Muscle of back (tissue), 11 donors: ENCODE measurements around the gene MFSD12. TPM values are rescaled to one million over a fixed set of nuclear protein-coding genes. Genes with fewer than 3 reads are reported as not detected.

Experiments used
- DNase-seq, 3 donors: peaks; one replicate each; pipeline versions ENCODE4 v3.0.0 to v3.0.0-alpha.2; 2013
- polyA plus RNA-seq, 10 donors: library from polyadenylated mRNA; unstranded; fragments of 120-200 nt; gene quantifications; one replicate each; pipeline ENCODE4 v1.2.1, GENCODE V29; 2013; ENCODE audit not compliant: insufficient read length in 10 of 10

Gene MFSD12
- polyA plus RNA-seq, 10 donors = 21.7 to 34.5 (median 25.9) TPM

GRCh38 chr19:3563709-3564524 is 6.5 kb upstream of the MFSD12 start:
- DNase-seq = no peak

DNA sequence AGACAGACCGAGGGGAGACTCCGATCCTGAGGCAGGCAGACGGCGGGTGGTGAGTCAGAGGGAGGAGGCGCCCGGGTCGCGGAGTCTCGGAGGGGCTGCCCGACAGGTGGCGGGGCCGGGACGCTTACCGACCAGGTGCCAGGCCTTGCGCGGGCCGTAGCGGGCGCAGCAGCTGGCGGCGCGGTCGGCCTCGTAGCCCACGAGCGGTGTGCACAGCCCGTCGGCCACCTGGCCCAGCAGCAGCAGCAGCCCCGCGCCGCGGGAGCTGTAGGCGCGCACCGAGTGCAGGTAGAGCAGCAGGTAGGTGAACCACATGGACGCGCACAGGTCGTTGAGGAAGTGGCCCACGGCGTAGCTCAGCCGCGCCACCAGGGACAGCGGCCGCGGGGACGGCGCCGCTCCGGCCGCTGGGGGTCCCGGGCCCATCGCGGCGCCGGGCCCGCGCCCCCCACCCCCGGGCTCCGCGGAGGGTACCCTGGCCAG is 367 bp downstream of the MFSD12 start:
- DNase-seq = peak in 1 of 3 donors; percentile 32

- DNase-seq = no peak
Measured at GRCh38 chr19:3556423-3556977, 886 bp downstream of the MFSD12 start.

DNA sequence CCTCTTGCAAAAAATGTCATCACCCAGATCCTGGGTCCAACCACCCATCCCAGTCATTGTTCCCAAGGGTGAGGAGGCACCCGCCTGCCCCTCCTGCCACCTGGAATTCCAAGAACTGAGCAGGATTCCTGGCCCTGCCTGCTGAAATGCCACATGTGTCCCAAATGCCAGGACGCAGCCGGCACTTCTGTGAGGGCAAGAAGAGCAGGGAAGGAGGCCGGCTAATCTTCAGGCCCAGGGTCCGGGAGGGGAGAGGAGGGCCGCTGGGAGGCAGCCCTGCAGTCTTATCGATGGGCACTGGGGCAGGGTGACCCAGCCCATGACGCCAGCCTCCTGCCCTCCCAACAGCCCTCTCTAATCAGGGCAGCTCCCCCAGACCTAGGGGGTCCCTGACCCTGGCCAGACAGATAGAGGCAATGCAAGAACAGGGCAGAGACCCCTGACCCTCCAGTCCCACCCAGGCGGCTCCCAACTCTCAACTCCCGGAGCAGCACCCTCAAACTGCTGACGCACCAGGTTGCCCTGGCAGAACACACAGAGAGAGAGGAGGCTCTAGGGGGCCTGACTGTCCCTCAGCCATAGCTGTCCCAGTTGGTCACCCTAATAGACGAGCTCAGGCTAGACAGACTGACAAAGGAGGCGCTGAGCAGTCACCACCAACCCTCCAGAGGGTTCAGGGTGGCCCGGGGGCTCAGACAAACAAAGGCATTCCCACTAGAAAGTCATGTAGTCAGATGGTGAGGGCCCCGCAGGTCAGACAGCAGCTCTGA is 1.5 kb downstream of the MFSD12 start:
- DNase-seq = no peak

GRCh38 chr19:3554254-3555083 is 2.9 kb downstream of the MFSD12 start:
- DNase-seq = peak in 1 of 3 donors; percentile 18

DNA sequence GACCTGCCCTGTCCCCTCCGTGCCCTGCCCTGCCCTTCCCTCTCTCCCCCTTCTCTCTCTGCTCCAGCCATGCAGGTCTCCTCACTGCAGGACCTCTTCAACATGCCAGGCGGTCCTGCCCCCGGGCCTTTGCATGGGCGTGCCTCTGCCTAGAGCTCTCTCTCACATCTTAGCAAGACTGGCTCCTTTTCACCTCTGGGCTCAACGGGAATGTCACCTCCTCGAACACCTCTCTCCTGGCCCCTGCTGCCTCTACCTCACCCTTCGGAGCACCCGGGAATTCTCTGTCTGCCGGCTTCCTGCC is 5.6 kb downstream of the MFSD12 start:
- no peak for DNase-seq

DNA sequence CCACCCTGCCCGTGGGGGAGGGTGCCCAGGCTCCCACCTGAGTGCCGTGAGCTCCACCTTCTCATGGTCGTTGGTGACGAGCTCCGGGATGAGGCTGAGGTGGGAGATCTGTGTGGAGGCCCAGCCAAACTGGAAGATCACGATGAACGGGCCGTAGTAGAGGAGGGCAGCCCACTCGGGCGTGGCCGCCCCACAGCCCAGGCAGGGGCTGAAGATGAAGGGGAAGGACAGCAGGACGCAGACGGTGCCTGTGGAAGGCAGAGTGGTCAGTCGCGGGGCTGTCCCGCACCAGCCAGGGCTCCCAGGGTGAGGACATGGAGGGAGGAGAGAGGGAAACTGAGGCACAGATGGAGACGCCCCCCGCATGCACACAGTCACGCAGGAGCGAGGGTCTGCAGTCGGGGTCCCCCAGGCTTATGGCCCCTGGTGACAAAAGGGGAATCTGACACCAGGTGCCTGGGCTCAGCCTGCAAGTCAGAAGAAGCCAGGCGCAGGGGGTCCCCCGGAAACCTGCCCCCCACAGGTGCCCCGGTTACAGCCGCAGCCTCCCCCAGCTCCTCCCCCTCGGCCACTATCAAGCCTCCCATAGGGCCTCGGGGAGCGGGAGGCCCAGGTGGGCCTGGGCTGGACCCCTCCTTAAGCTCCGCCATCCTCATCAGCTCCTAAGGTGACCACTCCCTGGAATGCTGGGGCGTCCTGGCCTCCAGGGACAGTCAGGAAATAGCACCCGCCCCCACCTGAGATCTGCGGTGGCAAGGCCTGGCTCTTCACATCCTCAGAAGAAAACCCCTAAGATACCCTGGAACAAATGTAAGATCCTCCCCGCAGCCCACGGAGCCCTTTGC is 6.2 kb downstream of the MFSD12 start:
- DNase-seq = no peak

GRCh38 chr19:3549816-3550215 is 7.6 kb downstream of the MFSD12 start:
- DNase-seq = no peak

DNA sequence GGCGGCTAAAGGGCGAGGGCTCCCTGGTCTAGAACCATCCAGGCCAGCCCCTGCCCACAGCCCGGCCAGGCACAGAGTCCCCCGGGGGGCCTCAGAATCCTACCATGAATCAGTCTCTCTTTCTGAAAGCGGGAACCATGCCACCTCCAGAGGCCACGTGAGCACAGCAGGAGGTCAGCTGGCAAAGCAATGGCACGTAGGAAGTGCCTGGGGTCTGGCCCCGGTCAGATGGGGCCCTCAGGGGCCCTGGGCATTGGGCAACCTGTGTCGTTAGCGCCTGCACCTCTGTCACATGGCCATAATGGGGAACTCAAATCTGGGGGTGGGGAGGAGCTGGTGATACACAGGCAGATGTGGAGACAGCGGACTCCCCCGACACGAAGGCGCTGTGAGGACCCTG is 8.8 kb downstream of the MFSD12 start:
- DNase-seq = no peak

- no peak for DNase-seq
Measured at GRCh38 chr19:3547767-3548282, 9.6 kb downstream of the MFSD12 start.

- DNase-seq = no peak
Measured at GRCh38 chr19:3547301-3547731, 10.1 kb downstream of the MFSD12 start.

DNA sequence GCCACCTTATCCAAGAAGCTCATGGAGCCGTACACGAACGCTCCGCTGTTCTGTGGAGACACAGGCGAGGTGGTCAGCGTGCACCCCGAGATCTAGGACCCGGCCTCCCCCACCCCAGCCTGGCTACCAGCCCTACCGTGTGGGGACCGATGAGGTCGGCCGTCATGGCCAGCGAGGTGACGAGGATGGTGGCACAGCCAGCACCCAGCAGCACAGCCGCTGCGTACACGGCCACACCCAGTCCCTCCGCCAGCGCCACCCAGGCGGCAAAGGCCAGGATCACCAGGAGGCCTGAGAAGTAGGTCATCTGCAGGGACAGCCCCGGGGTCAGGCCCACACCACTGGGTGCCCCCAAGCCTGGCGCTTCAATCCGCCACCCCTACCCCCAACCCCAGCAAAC is 11.3 kb downstream of the MFSD12 start:
- DNase-seq = no peak

- no peak for DNase-seq
Measured at GRCh38 chr19:3545669-3546034, 11.7 kb downstream of the MFSD12 start.

DNA sequence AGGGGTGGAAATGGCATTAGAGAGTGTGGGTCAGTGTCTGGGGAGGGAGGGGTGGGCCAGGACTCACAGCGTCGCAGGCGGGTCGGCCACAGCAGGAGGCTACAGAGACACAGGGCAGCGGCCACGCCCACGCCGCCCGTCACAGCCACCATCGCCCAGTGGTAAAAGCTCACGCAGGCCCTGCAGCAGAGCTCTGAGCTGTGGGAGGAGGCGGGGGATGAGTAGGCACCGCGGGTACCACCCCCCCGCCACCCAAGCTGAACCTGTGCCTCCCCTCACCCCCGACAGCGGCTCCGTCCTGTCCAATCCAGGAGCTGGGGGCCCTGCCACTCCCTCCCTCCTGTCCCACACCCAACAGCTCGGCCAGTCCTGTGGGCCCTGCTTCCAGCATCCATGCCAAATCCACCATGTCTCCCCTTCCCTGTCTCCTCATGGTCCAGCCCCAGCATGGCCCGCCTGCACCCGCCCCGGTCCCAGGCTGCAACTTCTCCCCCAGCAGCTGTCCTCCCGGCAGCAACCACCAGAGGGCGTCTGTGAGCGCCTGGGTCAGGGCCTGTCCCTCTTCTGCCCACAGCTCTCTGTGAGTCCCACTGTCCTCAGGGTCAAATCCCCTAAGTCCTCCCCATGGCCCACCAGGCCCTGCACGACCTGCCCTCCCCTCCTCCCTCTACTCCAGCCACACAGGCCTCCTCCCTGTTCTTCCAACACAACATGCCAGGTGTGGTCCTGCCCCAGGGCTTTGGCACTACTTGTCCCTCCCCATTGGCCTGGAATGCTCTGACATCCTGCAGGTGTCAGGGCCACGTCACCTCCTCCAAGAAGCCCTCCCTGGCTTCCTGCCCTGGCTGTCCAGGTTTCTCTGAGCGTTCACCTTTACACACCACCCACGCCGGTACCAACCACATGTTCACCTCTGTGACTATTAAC is 12.4 kb downstream of the MFSD12 start:
- DNase-seq = peak in 2 of 3 donors; percentile 47 to 60

DNA sequence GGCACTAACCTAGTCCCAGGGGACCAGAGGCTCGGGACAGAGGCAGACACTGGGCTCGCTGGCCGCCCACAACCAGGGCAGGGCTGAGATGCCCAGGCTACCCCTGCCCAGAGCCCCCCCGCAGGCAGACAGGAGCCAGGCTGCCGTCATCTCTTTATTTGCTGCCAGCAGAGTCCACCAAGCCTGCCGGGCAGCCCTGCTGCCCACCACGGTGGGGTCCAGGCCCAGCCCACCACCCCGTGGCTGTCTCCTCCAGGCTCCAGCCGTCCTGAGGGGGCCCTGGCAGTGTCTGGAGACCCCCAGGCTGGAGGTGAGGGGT is 13.4 kb downstream of the MFSD12 start:
- no peak for DNase-seq

- DNase-seq = no peak
Measured at GRCh38 chr19:3543150-3544057, 14.0 kb downstream of the MFSD12 start.

GRCh38 chr19:3539756-3540118 is 17.6 kb downstream of the MFSD12 start:
- DNase-seq = no peak

DNA sequence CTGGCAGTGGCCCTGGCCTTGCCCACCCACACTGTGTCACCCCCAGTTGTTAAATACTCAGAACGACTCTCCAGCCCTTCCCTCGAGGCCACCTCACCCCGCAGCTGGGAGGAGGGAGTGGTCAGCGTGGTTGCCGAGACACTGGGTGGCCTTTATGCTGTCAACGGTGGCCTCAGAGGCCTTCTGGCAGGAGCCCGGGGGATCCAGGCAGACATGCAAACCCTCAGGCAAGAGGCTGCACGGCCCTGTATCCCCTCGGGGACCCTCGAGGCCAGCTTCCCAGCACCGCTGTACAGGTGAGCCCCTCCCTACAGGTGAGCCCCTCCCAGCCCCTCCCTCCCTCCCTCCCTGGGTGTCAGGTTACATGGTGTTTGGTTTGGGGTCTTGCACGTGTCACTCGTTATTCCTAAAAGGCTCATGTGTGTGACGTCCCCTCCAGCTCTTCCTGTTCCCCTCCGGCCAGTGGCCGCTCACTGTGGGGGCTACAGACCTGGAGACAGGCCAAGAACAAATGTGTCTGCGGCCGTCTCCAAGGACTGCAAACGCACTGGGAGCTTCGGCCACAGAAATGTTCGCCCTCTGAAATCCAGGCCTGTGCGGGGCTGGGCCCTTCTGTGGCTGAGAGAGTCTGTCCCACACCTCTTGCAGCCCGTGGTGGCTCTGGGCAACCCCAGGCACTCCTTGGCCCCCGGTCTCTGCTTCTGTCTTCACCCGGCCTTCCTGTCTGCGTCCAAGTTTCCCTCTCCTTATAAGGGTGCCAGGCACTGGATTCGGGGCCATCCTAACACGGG is 18.2 kb downstream of the MFSD12 start, which contains the start of gene TEKTIP1:
TSS of gene TEKTIP1 (plus strand) at position 210 of the 791 bp plus-strand sequence. CDS start at position 214, 4 bp downstream.
- DNase-seq = no peak
